Tibial artery (tissue), 4 donors: ENCODE results near the gene ZMIZ1.

Experiments
- DNase-seq, 2 donors: peaks; one replicate each; pipeline ENCODE4 v3.0.0-alpha.2; 2019
- H3K27ac ChIP-seq, 2 donors: fragments of 200-600 bp; sonication (generic) in 1 of 2; 1 replicate in 1 of 2; 2 replicates in 1 of 2; pipeline ENCODE4 v1.5.1; 2018 to 2019; ENCODE audit warnings: mild to moderate bottlenecking in 1 of 2
- H3K27me3 ChIP-seq, 2 donors: fragments of 200-600 bp; sonication (generic) in 1 of 2; one replicate each; pipeline versions ENCODE4 v1.5.1 to v1.6.0; 2016 to 2019
- H3K36me3 ChIP-seq, 3 donors: fragments of 200-600 bp; sonication (generic) in 2 of 3; one replicate each; pipeline ENCODE4 v1.5.1; 2016 to 2019; ENCODE audit warnings: mild to moderate bottlenecking in 2 of 3
- H3K4me1 ChIP-seq, 4 donors: fragments of 200-600 bp; sonication (generic) in 2 of 4; 1 replicate in 3 of 4; 2 replicates in 1 of 4; pipeline ENCODE4 v1.5.1; 2016 to 2019
- H3K4me3 ChIP-seq, 2 donors: fragments of 200-600 bp; sonication (generic) in 1 of 2; 1 replicate in 1 of 2; 2 replicates in 1 of 2; pipeline ENCODE4 v1.5.1; 2018 to 2019; ENCODE audit warnings: mild to moderate bottlenecking in 2 of 2
- H3K9me3 ChIP-seq, 3 donors: fragments of 200-600 bp; sonication (generic) in 1 of 3; one replicate each; pipeline ENCODE4 v1.5.1; 2016 to 2019
- intact Hi-C: fragments of 100-400 bp; cut with DNase I; formaldehyde crosslinking; loops from one replicate; pipeline ENCODE4 v1.15.0; 2023; ENCODE audit warnings: low total_unique reads
- TF ChIP-seq, protein P1 (sequence below), 2 experiments: fragments of 200-600 bp in 1 of 2; fragments of 450-650 bp in 1 of 2; IDR thresholded peaks; one replicate each; pipeline ENCODE4 v1.5.1; 2017 to 2019; ENCODE audit warnings: antibody characterized with exemption in 2 of 2, mild to moderate bottlenecking in 1 of 2, moderate library complexity in 1 of 2

ZMIZ1 gene

DNA sequence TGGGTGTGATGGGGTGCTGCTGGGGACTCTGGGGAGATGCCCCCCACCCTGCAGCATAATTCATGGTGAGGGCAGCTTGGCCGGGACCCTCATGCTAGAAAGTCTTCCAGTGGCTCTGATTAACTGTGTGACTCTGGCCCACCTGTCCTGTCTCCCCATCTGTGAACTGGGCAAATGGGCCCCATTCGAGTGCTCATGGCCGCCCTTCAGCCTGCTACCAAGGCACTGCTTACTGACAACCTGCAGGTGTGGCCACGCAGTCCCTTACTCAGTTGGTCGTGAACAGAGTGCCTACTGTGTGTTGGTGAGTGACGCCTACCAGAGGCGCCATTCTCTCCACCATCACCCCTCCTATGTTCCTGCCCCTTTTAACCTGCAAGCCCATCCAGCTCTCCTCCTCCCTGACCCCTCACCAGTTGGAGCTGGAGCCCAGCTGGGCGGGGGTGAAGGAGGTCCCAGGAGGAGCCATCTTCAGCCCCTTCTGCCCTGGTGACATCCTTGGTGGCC lies 109.4 kb downstream of the ZMIZ1 start:
- Histone ChIP-seq H3K4me1 (peaks cover 0 to 72% (median 44%) of the 10 kb centered on the region in 4 donors), H3K27me3 (no peaks in the 10 kb centered on the region), H3K27ac (peak overlapping the region in 1 of 2 donors; percentile 31), H3K36me3 (peaks cover 0 to 19% (median 8%) of the 10 kb centered on the region in 3 donors), H3K9me3 (no peaks in the 10 kb centered on the region), H3K4me3 (no peak overlapping the region)
- intact Hi-C loops = no loop called here
- TF ChIP-seq, protein P1, sequence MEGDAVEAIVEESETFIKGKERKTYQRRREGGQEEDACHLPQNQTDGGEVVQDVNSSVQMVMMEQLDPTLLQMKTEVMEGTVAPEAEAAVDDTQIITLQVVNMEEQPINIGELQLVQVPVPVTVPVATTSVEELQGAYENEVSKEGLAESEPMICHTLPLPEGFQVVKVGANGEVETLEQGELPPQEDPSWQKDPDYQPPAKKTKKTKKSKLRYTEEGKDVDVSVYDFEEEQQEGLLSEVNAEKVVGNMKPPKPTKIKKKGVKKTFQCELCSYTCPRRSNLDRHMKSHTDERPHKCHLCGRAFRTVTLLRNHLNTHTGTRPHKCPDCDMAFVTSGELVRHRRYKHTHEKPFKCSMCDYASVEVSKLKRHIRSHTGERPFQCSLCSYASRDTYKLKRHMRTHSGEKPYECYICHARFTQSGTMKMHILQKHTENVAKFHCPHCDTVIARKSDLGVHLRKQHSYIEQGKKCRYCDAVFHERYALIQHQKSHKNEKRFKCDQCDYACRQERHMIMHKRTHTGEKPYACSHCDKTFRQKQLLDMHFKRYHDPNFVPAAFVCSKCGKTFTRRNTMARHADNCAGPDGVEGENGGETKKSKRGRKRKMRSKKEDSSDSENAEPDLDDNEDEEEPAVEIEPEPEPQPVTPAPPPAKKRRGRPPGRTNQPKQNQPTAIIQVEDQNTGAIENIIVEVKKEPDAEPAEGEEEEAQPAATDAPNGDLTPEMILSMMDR (IDR thresholded peaks at IDR 0.05) = no peak
- no peak for DNase-seq

- H3K36me3 ChIP-seq = peaks cover 0 to 17% (median 8%) of the 10 kb centered on the region in 3 donors
- no peak for DNase-seq
- TF ChIP-seq, protein P1 (IDR thresholded peaks at IDR 0.05) = no peak
- peaks cover 0 to 78% (median 47%) of the 10 kb centered on the region in 4 donors for H3K4me1 ChIP-seq
- H3K9me3 ChIP-seq = no peaks in the 10 kb centered on the region
- H3K4me3 ChIP-seq = no peak overlapping the region
- peak overlapping the region; percentile 18 to 31 for H3K27ac ChIP-seq
- intact Hi-C loops = no loop called here
- H3K27me3 ChIP-seq = no peaks in the 10 kb centered on the region
Observed at GRCh38 chr10:79178614-79179163, 109.9 kb downstream of the ZMIZ1 start.

GRCh38 chr10:79179164-79179956 lies 110.6 kb downstream of the ZMIZ1 start:
- peaks cover 0 to 11% (median 8%) of the 10 kb centered on the region in 3 donors for H3K36me3 ChIP-seq
- H3K27ac ChIP-seq = peak overlapping the region; percentile 18 to 31
- H3K27me3 ChIP-seq = no peaks in the 10 kb centered on the region
- intact Hi-C loops = no loop called here
- peaks cover 0 to 84% (median 53%) of the 10 kb centered on the region in 4 donors for H3K4me1 ChIP-seq
- DNase-seq = no peak
- TF ChIP-seq, protein P1 (IDR thresholded peaks at IDR 0.05) = no peak
- H3K4me3 ChIP-seq = no peak overlapping the region
- H3K9me3 ChIP-seq = no peaks in the 10 kb centered on the region

DNA sequence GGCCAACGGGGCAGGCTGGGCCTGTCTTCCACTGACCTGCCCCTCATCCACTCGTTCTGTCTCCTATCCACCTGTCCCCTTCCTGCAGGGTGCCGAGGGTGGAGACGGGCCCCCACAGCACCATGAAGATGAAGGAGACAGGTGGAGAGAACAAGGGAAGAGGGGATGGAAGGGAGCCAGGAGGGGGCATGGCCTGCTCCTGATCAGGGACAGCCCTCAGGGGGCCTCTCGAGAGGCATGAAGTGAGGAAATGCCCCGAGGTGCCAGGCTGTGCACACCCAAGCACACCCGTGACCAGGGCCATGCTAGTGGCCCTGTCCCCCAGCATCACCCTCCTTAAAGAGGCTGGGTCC lies 111.2 kb downstream of the ZMIZ1 start:
- Histone ChIP-seq H3K4me3 (no peak overlapping the region), H3K27ac (peak overlapping the region in 1 of 2 donors; percentile 0), H3K36me3 (peaks cover 0 to 8% (median 6%) of the 10 kb centered on the region in 3 donors), H3K27me3 (no peaks in the 10 kb centered on the region), H3K4me1 (peaks cover 0 to 89% (median 56%) of the 10 kb centered on the region in 4 donors), H3K9me3 (no peaks in the 10 kb centered on the region)
- TF ChIP-seq, protein P1 (IDR thresholded peaks at IDR 0.05) = no peak
- intact Hi-C loops = no loop called here
- DNase-seq = no peak

GRCh38 chr10:79180414-79181221 lies 111.9 kb downstream of the ZMIZ1 start:
- peak overlapping the region in 1 of 2 donors; percentile 0 for H3K27ac ChIP-seq
- TF ChIP-seq, protein P1 (IDR thresholded peaks at IDR 0.05) = no peak
- no peaks in the 10 kb centered on the region for H3K9me3 ChIP-seq
- DNase-seq = no peak
- no peak overlapping the region for H3K4me3 ChIP-seq
- intact Hi-C loops = no loop called here
- H3K4me1 ChIP-seq = peaks cover 0 to 89% (median 57%) of the 10 kb centered on the region in 4 donors
- H3K27me3 ChIP-seq = no peaks in the 10 kb centered on the region
- H3K36me3 ChIP-seq = peaks cover 0 to 8% (median 6%) of the 10 kb centered on the region in 3 donors
